GM06990 (cell line): ENCODE data around the gene SLIT1.

Source experiments
- DNase-seq: peaks from one replicate; pipeline ENCODE4 v3.0.0-alpha.2; 2011; ENCODE audit not compliant: insufficient read length; ENCODE audit errors: extremely low read depth
- H3K27me3 ChIP-seq: replicated peaks from 2 replicates; pipeline ENCODE4 v1.6.0; 2011; ENCODE audit warnings: low read length; ENCODE audit not compliant: control insufficient read depth, insufficient read depth
- H3K36me3 ChIP-seq: 2 replicates; pipeline ENCODE4 v1.5.1; 2011; ENCODE audit warnings: low read length; ENCODE audit not compliant: control insufficient read depth, insufficient read depth
- H3K4me3 ChIP-seq: replicated peaks from 2 replicates; pipeline ENCODE4 v1.5.1; 2011; ENCODE audit warnings: low read depth, mild to moderate bottlenecking, control low read depth, low read length
- TF ChIP-seq, protein P1 (sequence below): IDR thresholded peaks from 2 replicates; pipeline ENCODE4 v1.5.1; 2011; ENCODE audit warnings: low read length, control low read depth, mild to moderate bottlenecking, inconsistent platforms; ENCODE audit not compliant: insufficient read depth, poor library complexity, severe bottlenecking

The SLIT1 gene

DNA sequence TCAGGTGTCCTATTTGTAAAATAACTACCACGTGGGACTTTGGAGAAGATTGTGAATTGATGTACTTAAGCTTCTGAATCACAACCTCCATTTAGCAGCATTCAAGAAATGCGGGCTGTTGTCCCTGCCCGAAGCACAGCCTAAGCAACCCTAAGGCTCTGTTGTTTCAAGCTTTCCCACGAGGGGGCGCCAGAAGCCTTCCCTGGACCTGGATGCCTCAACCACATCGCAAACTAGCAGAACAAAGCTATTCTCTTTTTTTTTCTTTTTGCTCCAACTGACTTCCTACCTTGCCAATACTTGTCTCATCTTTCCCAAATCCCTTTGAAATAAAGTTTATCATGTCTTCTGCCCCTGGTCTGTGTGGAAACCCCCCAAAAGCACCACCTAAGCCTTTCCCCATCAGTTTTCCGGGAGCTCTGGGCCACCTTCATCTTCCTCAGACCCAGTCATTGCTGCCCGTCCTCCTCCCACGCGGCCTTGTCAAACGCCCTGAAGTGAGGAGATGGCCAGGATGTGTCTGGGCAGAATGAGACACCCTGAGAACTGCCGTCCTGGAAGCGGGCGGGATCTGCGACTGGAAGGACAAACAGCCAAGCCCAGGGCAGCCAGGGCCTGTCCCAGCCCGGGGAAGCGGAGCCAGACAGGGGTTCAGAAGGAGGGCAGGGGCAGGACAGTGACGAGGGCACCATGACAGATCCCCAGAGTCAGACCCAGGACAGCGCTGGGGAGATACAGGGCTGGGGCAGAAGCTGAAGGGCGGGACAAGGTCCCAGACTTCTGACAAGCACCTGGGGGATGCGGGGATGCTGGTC is 112.7 kb downstream of the SLIT1 start:
- Histone ChIP-seq H3K4me3 (no peak overlapping the region), H3K36me3 (no peaks in the 10 kb centered on the region), H3K27me3 (no peaks in the 10 kb centered on the region; the same call in none of the 2 replicates)
- TF ChIP-seq, protein P1, sequence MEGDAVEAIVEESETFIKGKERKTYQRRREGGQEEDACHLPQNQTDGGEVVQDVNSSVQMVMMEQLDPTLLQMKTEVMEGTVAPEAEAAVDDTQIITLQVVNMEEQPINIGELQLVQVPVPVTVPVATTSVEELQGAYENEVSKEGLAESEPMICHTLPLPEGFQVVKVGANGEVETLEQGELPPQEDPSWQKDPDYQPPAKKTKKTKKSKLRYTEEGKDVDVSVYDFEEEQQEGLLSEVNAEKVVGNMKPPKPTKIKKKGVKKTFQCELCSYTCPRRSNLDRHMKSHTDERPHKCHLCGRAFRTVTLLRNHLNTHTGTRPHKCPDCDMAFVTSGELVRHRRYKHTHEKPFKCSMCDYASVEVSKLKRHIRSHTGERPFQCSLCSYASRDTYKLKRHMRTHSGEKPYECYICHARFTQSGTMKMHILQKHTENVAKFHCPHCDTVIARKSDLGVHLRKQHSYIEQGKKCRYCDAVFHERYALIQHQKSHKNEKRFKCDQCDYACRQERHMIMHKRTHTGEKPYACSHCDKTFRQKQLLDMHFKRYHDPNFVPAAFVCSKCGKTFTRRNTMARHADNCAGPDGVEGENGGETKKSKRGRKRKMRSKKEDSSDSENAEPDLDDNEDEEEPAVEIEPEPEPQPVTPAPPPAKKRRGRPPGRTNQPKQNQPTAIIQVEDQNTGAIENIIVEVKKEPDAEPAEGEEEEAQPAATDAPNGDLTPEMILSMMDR: peak; percentile 95
- DNase-seq: no peak

DNA sequence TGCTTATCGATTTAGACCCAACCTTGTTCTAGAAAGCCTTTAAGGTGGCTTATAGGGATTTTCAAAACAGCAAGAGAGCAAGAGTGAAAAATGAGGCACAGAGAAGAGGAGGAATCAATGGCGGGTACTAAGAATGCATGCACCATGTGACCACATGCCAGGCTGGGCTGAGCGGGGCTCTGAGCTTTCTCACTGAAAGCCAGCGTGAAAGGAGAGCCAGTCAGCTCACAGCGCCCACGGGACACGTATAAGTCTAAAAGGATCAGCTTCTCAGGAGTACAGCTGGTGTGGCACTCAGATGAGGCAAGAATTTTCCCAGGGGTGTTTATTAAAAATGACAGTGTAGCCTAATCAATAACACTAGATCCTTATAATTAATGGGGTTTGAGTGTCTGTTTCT is 114.3 kb downstream of the SLIT1 start:
- TF ChIP-seq, protein P1: no peak
- no peaks in the 10 kb centered on the region; the same call in 1 of the 2 replicates for H3K27me3 ChIP-seq

DNA sequence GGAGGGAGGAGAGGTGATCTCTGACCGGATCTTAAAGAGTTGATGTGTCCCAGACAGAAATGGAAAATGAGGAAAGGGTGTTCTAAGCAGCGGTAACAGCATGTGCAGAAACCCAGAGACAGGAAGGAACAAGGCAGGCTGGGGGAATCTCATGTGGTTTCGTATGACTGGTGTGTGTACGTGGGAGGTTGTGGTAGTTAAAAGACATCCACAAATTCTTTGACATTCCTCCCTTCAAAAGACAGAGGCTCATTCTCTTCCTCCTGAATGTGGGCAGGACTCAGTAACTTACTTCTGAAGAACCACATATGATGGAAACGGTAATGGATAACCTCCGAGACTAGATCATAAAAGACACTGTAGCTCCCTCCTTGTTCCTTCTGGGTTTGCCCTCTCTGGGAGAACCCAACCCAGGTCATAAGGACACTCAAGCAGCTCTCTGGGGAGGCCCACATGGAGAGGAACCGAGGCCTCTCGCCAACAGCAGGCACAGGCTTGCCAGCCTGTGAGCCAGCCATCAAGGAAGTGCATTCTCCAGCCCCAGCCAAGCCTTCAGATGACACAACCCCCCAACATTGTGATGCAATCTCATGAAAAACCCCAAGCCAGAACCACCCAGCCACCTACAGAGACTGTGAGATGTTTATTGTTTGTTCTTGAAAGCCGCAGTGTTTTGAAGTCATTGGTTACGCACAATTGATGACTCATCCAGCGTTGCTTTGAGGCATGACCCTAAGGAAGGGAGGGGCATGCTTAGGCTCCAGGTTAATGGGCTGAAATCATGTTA is 116.0 kb downstream of the SLIT1 start:
- TF ChIP-seq, protein P1: no peak
- Histone ChIP-seq H3K27me3 (no peaks in the 10 kb centered on the region; the same call in 1 of the 2 replicates), H3K36me3 (no peaks in the 10 kb centered on the region), H3K4me3 (no peak overlapping the region)
- no peak for DNase-seq

More for the DNA sequence above, 114.3 kb downstream of the SLIT1 start:
- DNase-seq: no peak
- Histone ChIP-seq H3K36me3 (no peaks in the 10 kb centered on the region), H3K4me3 (no peak overlapping the region)

DNA sequence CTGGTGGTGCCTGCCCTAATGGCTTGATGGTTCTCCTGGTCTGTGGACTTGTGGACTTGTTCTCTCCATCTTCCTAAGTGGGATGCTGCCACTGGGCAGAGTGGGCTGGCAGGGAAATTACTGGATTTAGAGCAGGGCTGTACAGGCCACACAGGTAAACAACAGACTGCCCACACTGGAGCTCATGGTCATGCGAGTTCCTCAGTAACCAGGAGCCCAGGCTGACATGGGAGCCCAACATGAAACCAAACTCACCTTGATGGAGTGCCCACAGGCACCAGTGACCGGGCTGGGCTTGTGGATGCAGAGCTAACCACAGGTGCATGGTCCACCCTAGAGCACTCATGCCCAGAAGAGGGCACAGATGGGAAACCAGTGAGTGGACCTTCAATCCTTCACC is 116.7 kb downstream of the SLIT1 start:
- Histone ChIP-seq H3K36me3 (no peaks in the 10 kb centered on the region), H3K27me3 (no peaks in the 10 kb centered on the region; the same call in 1 of the 2 replicates), H3K4me3 (no peak overlapping the region)
- TF ChIP-seq, protein P1: no peak
- no peak for DNase-seq

DNA sequence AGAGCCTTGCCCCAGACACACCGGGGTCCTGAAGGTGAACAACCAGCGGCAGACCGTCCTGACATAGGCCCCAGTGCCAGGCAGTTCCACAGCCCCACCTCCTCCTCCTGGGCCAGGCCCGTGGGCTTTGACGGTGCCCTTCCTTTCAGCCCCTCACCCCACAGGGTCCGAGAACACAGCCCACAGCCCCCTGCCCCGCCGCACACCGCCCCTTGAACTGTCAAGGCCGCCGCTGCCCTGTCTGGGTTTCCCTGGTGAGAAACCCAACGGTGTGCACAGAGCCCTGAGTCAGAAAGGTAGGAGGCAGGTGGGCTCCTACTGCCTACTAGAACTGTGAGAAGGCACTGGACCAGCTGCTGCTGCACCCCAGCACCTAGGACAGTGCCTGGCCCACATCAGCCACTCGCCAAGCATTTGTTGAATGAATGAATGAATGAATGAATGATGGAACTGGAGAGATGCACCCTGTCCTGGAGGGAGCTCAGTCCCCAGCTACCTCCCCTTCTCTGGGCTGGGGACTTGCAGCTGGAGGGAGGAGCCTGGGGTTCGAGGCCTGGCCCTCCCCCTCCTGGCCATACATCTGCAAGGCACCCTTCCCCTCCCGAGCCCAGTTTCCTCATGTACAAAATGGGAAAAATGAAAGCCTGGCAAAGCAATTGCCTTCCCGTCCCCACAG is 117.9 kb downstream of the SLIT1 start:
- TF ChIP-seq, protein P1: peak; percentile 6
- no peak for DNase-seq
- Histone ChIP-seq H3K36me3 (no peaks in the 10 kb centered on the region), H3K27me3 (no peaks in the 10 kb centered on the region; the same call in 1 of the 2 replicates), H3K4me3 (no peak overlapping the region)
